Measurements from ENCODE around the gene STIMATE.

Gene STIMATE

GRCh38 chr3:52877085-52877484 is 20.3 kb downstream of the STIMATE start:
- TF ChIP-seq CTCF (conservative IDR thresholded peaks at IDR 0.05; ENCODE audit: low read depth): no peak
- ChIA-PET POLR2A (ENCODE audit: low non-redundant PET) (no interaction called here), CTCF (no interaction called here)
- no peak for DNase-seq (ENCODE audit: low spot score)
- H3K27ac ChIP-seq: no peak overlapping the region

- POLR2A ChIA-PET (ENCODE audit: low non-redundant PET): no interaction called here
- no peak for DNase-seq (ENCODE audit: low spot score)
These were observed 22.3 kb downstream of the STIMATE start for GRCh38 chr3:52874864-52875587.

GRCh38 chr3:52874160-52874701 is 23.1 kb downstream of the STIMATE start:
- CTCF ChIA-PET: interaction anchor here (0.6 kb wide), 1 partner anchor 29 kb away, joined by 3 read pairs; no protein-coding TSS in a partner anchor
- no peak for TF ChIP-seq CTCF (conservative IDR thresholded peaks at IDR 0.05; ENCODE audit: low read depth)

More at GRCh38 chr3:52874864-52875587, 22.3 kb downstream of the STIMATE start:
- no peak overlapping the region for H3K27ac ChIP-seq
- CTCF ChIA-PET: interaction anchor here (0.5 to 0.6 kb wide), 2 partner anchors 28 to 136 kb away, joined by 3 read pairs; no protein-coding TSS in a partner anchor
- TF ChIP-seq CTCF (conservative IDR thresholded peaks at IDR 0.05; ENCODE audit: low read depth): no peak

GRCh38 chr3:52873433-52874159 is 23.8 kb downstream of the STIMATE start:
- DNase-seq (ENCODE audit: low spot score): no peak
- ChIA-PET CTCF (no interaction called here), POLR2A (ENCODE audit: low non-redundant PET) (no interaction called here)
- no peak for TF ChIP-seq CTCF (conservative IDR thresholded peaks at IDR 0.05; ENCODE audit: low read depth)
- H3K27ac ChIP-seq: no peak overlapping the region

More at GRCh38 chr3:52874160-52874701, 23.1 kb downstream of the STIMATE start:
- DNase-seq (ENCODE audit: low spot score): no peak
- H3K27ac ChIP-seq: no peak overlapping the region
- POLR2A ChIA-PET (ENCODE audit: low non-redundant PET): no interaction called here

- ChIA-PET POLR2A (ENCODE audit: low non-redundant PET) (no interaction called here), CTCF (no interaction called here)
- H3K27ac ChIP-seq: no peak overlapping the region
- no peak for DNase-seq (ENCODE audit: low spot score)
- no peak for TF ChIP-seq CTCF (conservative IDR thresholded peaks at IDR 0.05; ENCODE audit: low read depth)
These were observed 25.1 kb downstream of the STIMATE start for GRCh38 chr3:52872245-52872644.

- no peak for DNase-seq (ENCODE audit: low spot score)
- no peak for TF ChIP-seq CTCF (conservative IDR thresholded peaks at IDR 0.05; ENCODE audit: low read depth)
- H3K27ac ChIP-seq: no peak overlapping the region
- CTCF ChIA-PET: no interaction called here
- POLR2A ChIA-PET (ENCODE audit: low non-redundant PET): no interaction called here
These were observed 25.6 kb downstream of the STIMATE start for GRCh38 chr3:52871761-52872160.

Measured in RWPE1 (cell line).